OCI-LY7 (cell line): Measurements from ENCODE around the gene RTL10.

Experiments
- EZH2phosphoT487 ChIP-seq: fragments of 200-600 bp; sonication (generic); IDR thresholded peaks from 2 replicates; pipeline ENCODE4 v1.6.1; 2018; ENCODE audit warnings: low read depth, borderline replicate concordance, mild to moderate bottlenecking, mixed run types, antibody characterized with exemption, low read length, moderate library complexity, mixed read lengths
- TF ChIP-seq, protein P1 (sequence below): fragments of 200-600 bp; sonication (generic); conservative IDR thresholded peaks from 2 replicates; pipeline ENCODE4 v1.5.1; 2014; ENCODE audit warnings: mild to moderate bottlenecking, antibody characterized with exemption, low read length, moderate library complexity, mixed read lengths

DNA sequence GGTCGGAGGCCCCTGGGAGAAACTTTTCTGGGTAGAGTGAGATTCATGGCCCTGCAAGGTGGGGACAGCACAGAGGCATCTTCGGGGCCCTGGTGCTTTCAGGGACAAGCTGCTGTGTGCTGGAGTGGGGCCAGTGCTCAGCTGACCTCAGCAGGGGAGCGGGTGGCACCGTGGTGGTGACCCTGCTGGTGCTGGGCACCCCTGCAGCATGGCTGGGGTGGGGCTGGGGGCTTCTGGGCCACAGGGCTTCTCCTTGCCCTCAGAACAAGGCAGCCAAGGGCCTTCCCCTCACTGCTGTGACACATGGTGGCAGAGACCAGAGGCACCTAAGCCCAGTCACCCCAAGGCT, 24.9 kb upstream of the RTL10 start:
- TF ChIP-seq, protein P1, sequence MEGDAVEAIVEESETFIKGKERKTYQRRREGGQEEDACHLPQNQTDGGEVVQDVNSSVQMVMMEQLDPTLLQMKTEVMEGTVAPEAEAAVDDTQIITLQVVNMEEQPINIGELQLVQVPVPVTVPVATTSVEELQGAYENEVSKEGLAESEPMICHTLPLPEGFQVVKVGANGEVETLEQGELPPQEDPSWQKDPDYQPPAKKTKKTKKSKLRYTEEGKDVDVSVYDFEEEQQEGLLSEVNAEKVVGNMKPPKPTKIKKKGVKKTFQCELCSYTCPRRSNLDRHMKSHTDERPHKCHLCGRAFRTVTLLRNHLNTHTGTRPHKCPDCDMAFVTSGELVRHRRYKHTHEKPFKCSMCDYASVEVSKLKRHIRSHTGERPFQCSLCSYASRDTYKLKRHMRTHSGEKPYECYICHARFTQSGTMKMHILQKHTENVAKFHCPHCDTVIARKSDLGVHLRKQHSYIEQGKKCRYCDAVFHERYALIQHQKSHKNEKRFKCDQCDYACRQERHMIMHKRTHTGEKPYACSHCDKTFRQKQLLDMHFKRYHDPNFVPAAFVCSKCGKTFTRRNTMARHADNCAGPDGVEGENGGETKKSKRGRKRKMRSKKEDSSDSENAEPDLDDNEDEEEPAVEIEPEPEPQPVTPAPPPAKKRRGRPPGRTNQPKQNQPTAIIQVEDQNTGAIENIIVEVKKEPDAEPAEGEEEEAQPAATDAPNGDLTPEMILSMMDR, result no peak
- no peak for TF ChIP-seq EZH2phosphoT487
